Fibroblast of the aortic adventitia (primary cell): ENCODE measurements around the gene LRP8. TPM values are rescaled to one million over a fixed set of nuclear protein-coding genes. Genes with fewer than 3 reads are reported as not detected.

Experiments
- DNase-seq: peaks from one replicate; pipeline ENCODE4 v3.0.0-alpha.2; 2010; ENCODE audit warnings: low read depth
- H3K4me3 ChIP-seq: 2 replicates; pipeline ENCODE4 v1.5.1; 2011; ENCODE audit warnings: low read depth, mild to moderate bottlenecking, control low read depth, low read length, moderate library complexity
- total RNA-seq: library from RNA; depleted of rRNA; stranded (reverse); fragments of >200 nt; gene quantifications from 2 replicates; pipeline ENCODE4 v1.2.3, GENCODE V29; 2012; ENCODE audit warnings: low replicate concordance
- TF ChIP-seq, protein P1 (sequence below): IDR thresholded peaks from 2 replicates; pipeline ENCODE4 v1.5.1; 2011; ENCODE audit warnings: mild to moderate bottlenecking, low read length, control low read depth, inconsistent platforms; ENCODE audit not compliant: insufficient read depth

Gene LRP8
- total RNA-seq, 1 donor: 13.6 TPM

DNA sequence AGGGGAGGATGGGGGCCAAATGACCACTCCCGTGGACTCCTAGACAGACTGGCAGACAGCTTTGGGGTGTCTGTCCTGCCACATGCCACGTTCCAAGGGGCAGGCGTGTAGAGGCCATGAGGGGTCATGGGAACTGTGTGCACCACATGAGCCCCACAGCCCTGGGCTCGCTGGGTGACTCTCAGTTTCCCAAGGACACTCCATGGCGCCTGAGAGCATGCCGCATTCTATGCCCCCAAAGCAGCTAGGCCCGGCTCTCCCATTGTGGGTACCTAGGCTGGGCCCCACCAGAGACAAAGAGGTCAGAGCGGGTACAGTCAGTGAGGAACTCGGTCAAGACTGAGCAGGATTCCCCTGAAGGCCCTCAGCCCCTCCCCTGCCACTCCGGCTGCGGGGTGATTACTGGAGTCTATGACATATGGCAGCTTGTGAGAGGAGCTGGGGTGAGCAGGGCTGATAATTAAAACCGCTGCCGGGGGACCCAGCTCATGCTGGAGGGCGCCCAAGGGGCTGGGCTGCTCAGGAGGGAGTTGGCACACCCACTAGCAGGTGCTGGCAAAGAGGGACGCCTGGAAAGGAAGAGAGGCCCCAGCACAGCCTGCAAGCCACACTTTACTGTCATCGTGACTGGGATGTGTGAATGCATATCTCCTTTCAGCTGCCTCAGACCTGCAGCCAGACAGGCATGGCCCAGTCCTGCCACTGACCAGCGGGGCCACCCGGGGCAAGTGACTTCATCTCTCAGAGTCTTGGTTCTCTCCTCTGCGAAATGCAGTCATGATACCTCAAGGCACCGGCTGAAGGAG, 8.4 kb downstream of the LRP8 start:
- H3K4me3 ChIP-seq: no peak overlapping the region
- DNase-seq: no peak
- TF ChIP-seq, protein P1, sequence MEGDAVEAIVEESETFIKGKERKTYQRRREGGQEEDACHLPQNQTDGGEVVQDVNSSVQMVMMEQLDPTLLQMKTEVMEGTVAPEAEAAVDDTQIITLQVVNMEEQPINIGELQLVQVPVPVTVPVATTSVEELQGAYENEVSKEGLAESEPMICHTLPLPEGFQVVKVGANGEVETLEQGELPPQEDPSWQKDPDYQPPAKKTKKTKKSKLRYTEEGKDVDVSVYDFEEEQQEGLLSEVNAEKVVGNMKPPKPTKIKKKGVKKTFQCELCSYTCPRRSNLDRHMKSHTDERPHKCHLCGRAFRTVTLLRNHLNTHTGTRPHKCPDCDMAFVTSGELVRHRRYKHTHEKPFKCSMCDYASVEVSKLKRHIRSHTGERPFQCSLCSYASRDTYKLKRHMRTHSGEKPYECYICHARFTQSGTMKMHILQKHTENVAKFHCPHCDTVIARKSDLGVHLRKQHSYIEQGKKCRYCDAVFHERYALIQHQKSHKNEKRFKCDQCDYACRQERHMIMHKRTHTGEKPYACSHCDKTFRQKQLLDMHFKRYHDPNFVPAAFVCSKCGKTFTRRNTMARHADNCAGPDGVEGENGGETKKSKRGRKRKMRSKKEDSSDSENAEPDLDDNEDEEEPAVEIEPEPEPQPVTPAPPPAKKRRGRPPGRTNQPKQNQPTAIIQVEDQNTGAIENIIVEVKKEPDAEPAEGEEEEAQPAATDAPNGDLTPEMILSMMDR: no peak

DNA sequence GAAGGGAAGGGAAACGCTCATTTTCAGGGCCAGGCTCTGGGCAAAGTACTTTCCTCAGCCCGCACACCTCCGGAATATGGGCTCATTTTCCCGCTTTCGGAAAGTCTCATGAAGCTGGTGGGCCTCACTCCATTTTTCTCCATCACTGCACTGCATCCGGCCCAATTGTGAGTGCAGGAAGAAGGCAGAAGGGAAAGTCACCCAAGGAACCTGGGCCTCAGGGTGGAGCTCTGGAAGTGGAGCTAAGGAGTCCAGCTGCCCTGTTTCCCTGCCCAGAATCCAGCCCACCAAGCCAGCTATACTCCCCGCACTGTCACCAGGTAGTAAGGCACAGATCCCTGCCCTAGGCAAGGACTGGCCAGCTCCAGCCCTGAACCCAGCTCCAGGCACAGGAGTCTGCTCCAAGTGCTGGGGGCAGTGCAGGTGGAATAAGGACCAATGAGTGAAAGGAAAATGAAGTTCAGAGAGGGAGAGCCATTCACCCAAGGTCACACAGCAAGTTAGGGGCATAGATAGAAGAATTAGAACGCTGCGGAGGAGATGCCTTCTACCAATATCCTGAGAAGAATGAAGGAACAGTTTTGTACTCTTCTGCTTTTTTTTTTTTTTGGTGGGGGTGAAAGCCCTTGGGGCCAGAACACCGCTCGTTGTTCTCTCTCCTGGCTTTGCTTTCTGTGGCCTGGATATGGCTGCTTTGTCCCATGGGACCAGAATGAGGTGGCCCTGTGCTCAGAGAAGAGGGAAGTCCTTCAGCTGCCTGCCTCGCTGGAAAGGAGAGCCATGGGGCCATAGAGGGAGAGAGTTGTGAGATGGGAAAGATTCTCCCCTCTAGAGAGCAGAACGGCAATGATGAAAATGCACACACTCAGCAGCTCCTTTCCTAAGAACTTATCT, 10.0 kb downstream of the LRP8 start:
- TF ChIP-seq, protein P1: no peak
- no peak for DNase-seq
- no peak overlapping the region for H3K4me3 ChIP-seq

DNA sequence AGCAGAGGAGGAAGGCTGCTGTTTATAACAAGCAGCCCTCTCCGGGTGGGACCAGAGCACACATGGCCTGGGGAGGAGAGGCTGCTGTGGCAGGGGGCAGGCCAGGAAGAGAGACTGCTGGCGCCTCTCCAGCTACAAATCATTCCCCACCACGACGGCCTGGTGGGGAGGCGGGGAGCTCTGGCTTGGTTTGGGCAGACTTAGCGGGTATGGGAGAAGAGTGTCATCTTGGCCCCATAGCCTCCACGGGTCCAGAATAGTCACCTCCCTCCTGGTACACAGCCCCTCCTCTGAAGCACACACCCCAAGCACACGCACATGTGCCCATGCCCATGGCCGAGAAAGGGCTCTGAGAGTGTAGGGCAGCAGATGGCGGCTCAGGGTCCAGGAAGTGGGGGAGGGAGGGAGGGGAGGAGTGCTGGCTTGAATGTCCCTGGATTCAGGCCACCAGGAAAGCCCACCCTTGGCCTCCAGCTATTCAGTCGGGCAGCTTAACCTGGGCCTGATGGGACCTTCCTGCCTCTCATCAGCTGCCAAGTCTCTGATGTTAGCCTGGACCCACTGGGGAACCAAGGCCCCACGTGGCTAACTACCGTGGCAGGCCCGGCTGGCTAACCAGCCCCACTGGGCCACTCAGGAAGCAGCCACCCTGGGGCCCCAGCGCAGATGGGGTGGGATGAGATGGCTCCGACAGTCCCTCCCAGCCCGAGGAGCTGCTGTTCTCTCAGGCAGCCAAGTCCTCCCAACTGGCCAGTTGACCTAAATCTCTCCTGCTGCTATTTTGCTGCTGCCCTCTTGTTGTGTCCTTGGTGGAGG, 10.9 kb downstream of the LRP8 start:
- no peak overlapping the region for H3K4me3 ChIP-seq
- TF ChIP-seq, protein P1: no peak
- no peak for DNase-seq

DNA sequence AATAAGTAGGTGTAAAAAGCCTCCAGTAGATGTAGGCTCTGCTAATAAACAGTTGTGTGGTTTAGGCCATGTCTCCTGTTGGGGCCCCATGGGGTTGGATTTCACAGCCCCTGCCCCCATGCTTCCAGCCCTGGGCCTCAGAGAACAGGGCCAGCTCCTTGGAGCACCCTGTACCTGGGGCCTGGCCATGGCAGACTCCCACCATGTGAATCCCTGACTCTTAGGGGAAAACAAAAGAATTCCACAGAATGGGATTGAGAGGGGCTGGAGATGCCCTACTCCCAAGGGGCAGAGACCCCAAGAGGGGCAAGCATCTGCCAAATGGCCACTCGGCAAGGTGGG, 11.5 kb downstream of the LRP8 start:
- H3K4me3 ChIP-seq: no peak overlapping the region
- no peak for DNase-seq
- TF ChIP-seq, protein P1: no peak

- TF ChIP-seq, protein P1: peak; percentile 7
- DNase-seq: no peak
- H3K4me3 ChIP-seq: no peak overlapping the region
These were observed 12.1 kb downstream of the LRP8 start for GRCh38 chr1:53315456-53316423.
